SK-N-SH (cell line): Measurements from ENCODE around the gene MUTYH. TPM values are rescaled to one million over a fixed set of nuclear protein-coding genes. Genes with fewer than 3 reads are reported as not detected.

Source experiments
- CTCF ChIA-PET: fragments of 300-600, 350-600 bp; formaldehyde crosslinking; extraction: SDS; loops from one replicate; lab custom pipeline; 2021; lab: Yijun Ruan, JAX
- POLR2A ChIA-PET: fragments of 350-600 bp; sonication (Branson Sonifier 250); formaldehyde crosslinking; extraction: SDS; loops from one replicate; lab custom pipeline; 2020; ENCODE audit warnings: antibody characterized with exemption, inconsistent platforms; lab: Yijun Ruan, JAX
- DNase-seq: peaks from one replicate; pipeline ENCODE4 v3.0.0; 2012
- H2AFZ ChIP-seq: fragments of 200-600 bp; sonication (generic); 2 replicates; pipeline ENCODE4 v1.8.1; 2016; ENCODE audit warnings: antibody characterized with exemption, mild to moderate bottlenecking, low read depth
- H3F3A ChIP-seq: fragments of 200-600 bp; sonication (generic); replicated peaks from 2 replicates; pipeline ENCODE3; 2016; ENCODE audit warnings: antibody characterized with exemption, mild to moderate bottlenecking; ENCODE audit not compliant: insufficient read depth
- H3K27ac ChIP-seq, 2 experiments: fragments of 200-500 bp in 1 of 2; fragments of 200-600 bp in 1 of 2; sonication (Bioruptor generic) in 1 of 2; sonication (generic), shearing (Covaris generic) in 1 of 2; 2 replicates each; pipeline versions ENCODE4 v1.5.1 to v1.6.1; 2014 to 2016; ENCODE audit warnings: low read depth in 2 of 2, inconsistent platforms in 1 of 2, low read length in 1 of 2, mild to moderate bottlenecking in 1 of 2, mixed read lengths in 1 of 2
- H3K27me3 ChIP-seq: fragments of 200-600 bp; sonication (generic), shearing (Covaris generic); 2 replicates; pipeline ENCODE4 v1.6.1; 2016; ENCODE audit warnings: mixed run types; ENCODE audit not compliant: insufficient read depth
- H3K36me3 ChIP-seq, 2 experiments: fragments of 200-500 bp in 1 of 2; fragments of 200-600 bp in 1 of 2; sonication (Bioruptor generic) in 1 of 2; sonication (generic) in 1 of 2; replicated peaks in 1 of 2; 2 replicates each; pipeline versions ENCODE3 to v1.5.1; 2014 to 2016; ENCODE audit warnings: low read length in 1 of 2, mild to moderate bottlenecking in 1 of 2; ENCODE audit not compliant: insufficient read depth in 2 of 2, control insufficient read depth in 1 of 2
- H3K4me1 ChIP-seq, 2 experiments: fragments of 200-500 bp in 1 of 2; fragments of 200-600 bp in 1 of 2; sonication (Bioruptor generic) in 1 of 2; sonication (generic), shearing (Covaris generic) in 1 of 2; 2 replicates each; pipeline versions ENCODE4 v1.5.1 to v1.6.1; 2014 to 2016; ENCODE audit warnings: low read depth in 1 of 2, low read length in 1 of 2, mixed run types in 1 of 2; ENCODE audit not compliant: insufficient read depth in 2 of 2, control insufficient read depth in 1 of 2
- H3K4me2 ChIP-seq: fragments of 200-600 bp; sonication (generic), shearing (Covaris generic); 2 replicates; pipeline ENCODE4 v1.6.1; 2017; ENCODE audit warnings: mixed run types
- H3K4me3 ChIP-seq, 2 experiments: fragments of 200-500 bp in 1 of 2; fragments of 200-600 bp in 1 of 2; sonication (Bioruptor generic) in 1 of 2; sonication (generic), shearing (Covaris generic) in 1 of 2; 2 replicates each; pipeline versions ENCODE4 v1.5.1 to v1.8.1; 2014 to 2016; ENCODE audit warnings: low read depth in 2 of 2, inconsistent platforms in 1 of 2, low read length in 1 of 2, mild to moderate bottlenecking in 1 of 2, mixed read lengths in 1 of 2, moderate library complexity in 1 of 2
- H3K79me2 ChIP-seq: fragments of 200-600 bp; sonication (generic); 2 replicates; pipeline ENCODE4 v1.8.1; 2017; ENCODE audit warnings: mild to moderate bottlenecking; ENCODE audit not compliant: insufficient read depth
- H3K9ac ChIP-seq: fragments of 200-600 bp; sonication (generic); 2 replicates; pipeline ENCODE4 v1.6.1; 2017; ENCODE audit warnings: mixed run types
- H3K9me2 ChIP-seq: fragments of 200-600 bp; sonication (generic); 2 replicates; pipeline ENCODE4 v1.6.1; 2017; ENCODE audit warnings: mixed run types
- H3K9me3 ChIP-seq: fragments of 200-600 bp; sonication (generic); 2 replicates; pipeline ENCODE4 v1.6.1; 2017; ENCODE audit warnings: mixed run types, mild to moderate bottlenecking, moderate library complexity
- H4K20me1 ChIP-seq: fragments of 200-600 bp; sonication (generic); 2 replicates; pipeline ENCODE4 v1.6.1; 2017; ENCODE audit warnings: mild to moderate bottlenecking, mixed run types; ENCODE audit not compliant: insufficient read depth
- CHD2 ChIP-seq: fragments of 150-350 bp; IDR thresholded peaks from 2 replicates; pipeline ENCODE4 v1.6.1; 2018; ENCODE audit warnings: low read length; ENCODE audit not compliant: partially characterized antibody
- CTCF ChIP-seq: fragments of 200-600 bp; sonication (generic); IDR thresholded peaks from 2 replicates; pipeline ENCODE4 v1.6.1; 2017; ENCODE audit warnings: antibody characterized with exemption, mild to moderate bottlenecking, moderate library complexity
- ELF1 ChIP-seq: IDR thresholded peaks from 2 replicates; pipeline ENCODE4 v1.4.0; 2012
- FOXJ3 ChIP-seq: sonication (generic); formaldehyde crosslinking; IDR thresholded peaks from 2 replicates; pipeline ENCODE4 v1.5.1; 2020; ENCODE audit warnings: mild to moderate bottlenecking, missing genetic modification reagents
- GABPA ChIP-seq: IDR thresholded peaks from 2 replicates; pipeline ENCODE4 v1.4.0; 2012; ENCODE audit warnings: low read depth, mild to moderate bottlenecking
- GATA2 ChIP-seq: sonication (generic); formaldehyde crosslinking; IDR thresholded peaks from 2 replicates; pipeline ENCODE4 v1.5.0; 2020; ENCODE audit warnings: mild to moderate bottlenecking, missing genetic modification reagents
- NRF1 ChIP-seq: IDR thresholded peaks from 2 replicates; pipeline ENCODE4 v1.6.1; 2012; ENCODE audit warnings: low read depth, mild to moderate bottlenecking, low read length
- POLR2AphosphoS5 ChIP-seq: IDR thresholded peaks from 2 replicates; pipeline ENCODE4 v1.6.1; 2012; ENCODE audit warnings: low read depth, low read length
- RAD21 ChIP-seq: IDR thresholded peaks from 2 replicates; pipeline ENCODE4 v1.6.1; 2012; ENCODE audit warnings: mild to moderate bottlenecking, low read length
- RCOR1 ChIP-seq: fragments of 150-350 bp; IDR thresholded peaks from 2 replicates; pipeline ENCODE4 v1.6.1; 2017; ENCODE audit warnings: antibody characterized with exemption, low read length
- TCF12 ChIP-seq: IDR thresholded peaks from 2 replicates; pipeline ENCODE4 v1.4.0; 2012
- TEAD4 ChIP-seq: IDR thresholded peaks from 2 replicates; pipeline ENCODE4 v1.4.0; 2012; ENCODE audit warnings: mild to moderate bottlenecking, borderline replicate concordance; ENCODE audit not compliant: insufficient read depth
- USF1 ChIP-seq: IDR thresholded peaks from 2 replicates; pipeline ENCODE4 v1.4.0; 2012; ENCODE audit warnings: low read depth, borderline replicate concordance
- ZBTB33 ChIP-seq: IDR thresholded peaks from 2 replicates; pipeline ENCODE4 v1.4.0; 2012; ENCODE audit warnings: low read depth, borderline replicate concordance
- WGBS: methylation state at CpG from one replicate; pipeline ENCODE4 v1.1.6; 2017; ENCODE audit warnings: low lambda C conversion rate; 5-methylcytosine and 5-hydroxymethylcytosine counted together
- polyA plus RNA-seq, 3 experiments: library from polyadenylated mRNA; depleted of rRNA; stranded (reverse); fragments of >200 nt; gene quantifications; 2 replicates each; pipeline ENCODE4 v1.2.3, GENCODE V29; 2012

Gene MUTYH
- polyA plus RNA-seq, 1 of the 3 experiments (the other 2 are of a cell fraction), result 23.3 TPM

GRCh38 chr1:45383191-45383590, 43.0 kb upstream of the MUTYH start:
- POLR2A ChIA-PET, result no interaction called here
- no peak for TF ChIP-seq RCOR1
- no peak for TF ChIP-seq CHD2
- no peak for TF ChIP-seq NRF1
- no peak overlapping the region for H3K27ac ChIP-seq

GRCh38 chr1:45381243-45381642, 41.0 kb upstream of the MUTYH start:
- Histone ChIP-seq H3K4me1 (no peaks in the 10 kb centered on the region), H3K79me2 (no peaks in the 10 kb centered on the region), H3K27ac (no peak overlapping the region), H3K9me3 (no peaks in the 10 kb centered on the region), H3K9me2 (no peaks in the 10 kb centered on the region), H3K4me2 (no peak overlapping the region), H3K9ac (no peak overlapping the region), H3K36me3 (no peaks in the 10 kb centered on the region), H3F3A (no peaks in the 10 kb centered on the region), H4K20me1 (no peaks in the 10 kb centered on the region), H3K27me3 (no peaks in the 10 kb centered on the region), H2AFZ (no peak overlapping the region), H3K4me3 (no peak overlapping the region)
- POLR2A ChIA-PET, result no interaction called here
- TF ChIP-seq POLR2AphosphoS5 (no peak), GATA2 (CRISPR knock-in tag) (no peak), GABPA (no peak), NRF1 (no peak), TCF12 (no peak), ZBTB33 (no peak), RAD21 (no peak), USF1 (no peak), CTCF (no peak), RCOR1 (no peak), ELF1 (no peak), TEAD4 (no peak), FOXJ3 (no peak)
- DNase-seq, result no peak
- CTCF ChIA-PET, result interaction anchor here (1.2 kb wide), 1 partner anchor 14 kb away, joined by 3 read pairs; no protein-coding TSS in a partner anchor
- 87% methylated on average over 2 of the region's 2 CpGs for WGBS

More at GRCh38 chr1:45383191-45383590, 43.0 kb upstream of the MUTYH start:
- Histone ChIP-seq H3K9me3 (no peaks in the 10 kb centered on the region), H3K9me2 (no peaks in the 10 kb centered on the region), H3K36me3 (no peaks in the 10 kb centered on the region), H4K20me1 (no peaks in the 10 kb centered on the region), H3K4me1 (no peaks in the 10 kb centered on the region), H3K4me3 (no peak overlapping the region), H3K79me2 (no peaks in the 10 kb centered on the region), H3K27me3 (no peaks in the 10 kb centered on the region), H3K9ac (no peak overlapping the region), H3F3A (no peaks in the 10 kb centered on the region), H2AFZ (no peak overlapping the region), H3K4me2 (no peak overlapping the region)
- CTCF ChIA-PET, result no interaction called here
- 26% methylated on average over 1 of the region's 1 CpG for WGBS
- DNase-seq, result no peak
